NCI-H1930 (cell line): ENCODE results near the gene PLXDC1.

ENCODE experiments used
- DNase-seq, 2 experiments: peaks; one replicate each; lab custom pipeline; 2025; lab: John Stamatoyannopoulos, UW

The PLXDC1 gene

GRCh38 chr17:39014795-39015545, 136.5 kb downstream of the PLXDC1 start:
- DNase-seq = no peak

- DNase-seq = no peak
Measured at GRCh38 chr17:39014044-39014794, 137.2 kb downstream of the PLXDC1 start.
